Stimulated activated CD8-positive, alpha-beta memory T cell treated with anti-CD3 and anti-CD28 coated beads, Interleukin-12 subunit alpha, Interleukin-12 subunit beta, amount 100 ng/mL, for 24 hours (primary cell): ENCODE measurements around the gene MYO1E.
"Not testable (repeated sequence)": the region's sequence is repeated elsewhere in the genome, so short reads cannot be mapped to it uniquely, and the experiment has no call there.

Experiments
- DNase-seq: peaks from one replicate; pipeline ENCODE4 v3.0.0-alpha.2; 2020; ENCODE audit errors: extremely low read depth

The MYO1E gene

DNA sequence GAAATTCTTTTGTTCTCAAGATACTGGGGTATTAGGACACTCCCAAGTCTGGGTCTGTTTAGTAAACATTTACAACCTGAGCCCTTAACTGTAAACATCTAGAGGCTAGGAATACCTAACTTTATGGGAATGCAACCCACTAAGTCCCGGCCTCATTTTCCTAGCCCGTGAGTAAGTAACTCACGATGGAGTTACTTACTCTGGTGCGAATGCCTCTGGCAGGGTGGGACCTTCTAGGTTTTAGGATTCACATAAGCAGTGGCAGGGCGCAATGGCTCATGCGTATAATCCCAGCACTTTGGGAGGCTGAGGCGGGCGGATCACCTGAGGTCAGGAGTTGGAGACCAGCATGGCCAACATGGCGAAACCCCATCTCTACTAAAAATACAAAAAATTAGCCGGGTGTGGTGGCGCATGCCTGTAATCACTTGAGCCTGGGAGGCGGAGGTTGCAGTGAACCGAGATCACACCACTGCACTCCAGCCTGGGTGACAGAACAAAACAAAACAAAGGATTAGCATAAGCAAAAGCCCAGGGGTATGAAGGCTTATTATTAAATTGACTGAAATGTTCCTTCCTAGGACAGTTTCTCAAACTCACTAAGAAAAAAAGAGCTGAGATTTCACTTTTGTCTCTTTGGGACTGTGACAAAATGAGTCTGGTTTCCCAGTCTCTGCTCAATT is 14.7 kb upstream of the MYO1E start:
- DNase-seq: not testable (repeated sequence)

DNA sequence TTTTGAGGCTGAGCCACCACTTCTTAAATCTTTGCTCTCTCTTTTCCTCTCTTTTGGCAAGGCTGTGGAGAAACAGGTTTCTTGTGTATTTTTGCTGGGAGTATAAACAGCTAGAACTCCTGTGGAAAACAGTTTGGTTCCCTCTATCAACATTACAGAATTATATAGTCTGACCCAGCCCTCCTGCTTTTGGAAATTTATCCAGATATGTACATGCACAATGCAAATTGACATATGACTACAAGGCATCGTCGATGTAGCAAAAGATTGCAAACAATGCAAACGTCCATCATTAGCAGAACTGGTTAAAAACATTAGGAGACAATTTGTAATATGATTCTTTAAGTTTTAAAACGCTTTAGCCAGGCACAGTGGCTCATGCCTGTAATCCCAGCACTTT is 12.5 kb upstream of the MYO1E start:
- DNase-seq: no peak

DNA sequence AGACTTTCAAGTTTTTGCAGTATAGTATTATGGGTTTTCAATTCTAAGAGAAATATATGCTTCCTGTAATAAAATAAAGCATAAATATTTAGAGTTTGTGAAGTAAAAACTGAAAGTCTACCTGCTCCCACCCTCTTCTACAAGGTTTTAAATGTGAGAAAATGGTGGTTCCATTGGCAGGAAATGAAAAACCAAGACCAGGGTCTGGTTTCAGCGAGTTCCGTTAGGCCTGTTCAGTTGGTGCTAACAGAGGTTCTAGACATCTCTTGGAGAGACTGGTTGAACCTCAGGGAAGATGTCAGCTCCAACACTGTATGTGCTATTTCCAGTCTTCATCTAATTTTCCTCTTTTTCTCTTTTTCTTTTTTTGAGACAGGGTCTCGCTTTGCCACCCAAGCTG is 11.8 kb upstream of the MYO1E start:
- DNase-seq: no peak

DNA sequence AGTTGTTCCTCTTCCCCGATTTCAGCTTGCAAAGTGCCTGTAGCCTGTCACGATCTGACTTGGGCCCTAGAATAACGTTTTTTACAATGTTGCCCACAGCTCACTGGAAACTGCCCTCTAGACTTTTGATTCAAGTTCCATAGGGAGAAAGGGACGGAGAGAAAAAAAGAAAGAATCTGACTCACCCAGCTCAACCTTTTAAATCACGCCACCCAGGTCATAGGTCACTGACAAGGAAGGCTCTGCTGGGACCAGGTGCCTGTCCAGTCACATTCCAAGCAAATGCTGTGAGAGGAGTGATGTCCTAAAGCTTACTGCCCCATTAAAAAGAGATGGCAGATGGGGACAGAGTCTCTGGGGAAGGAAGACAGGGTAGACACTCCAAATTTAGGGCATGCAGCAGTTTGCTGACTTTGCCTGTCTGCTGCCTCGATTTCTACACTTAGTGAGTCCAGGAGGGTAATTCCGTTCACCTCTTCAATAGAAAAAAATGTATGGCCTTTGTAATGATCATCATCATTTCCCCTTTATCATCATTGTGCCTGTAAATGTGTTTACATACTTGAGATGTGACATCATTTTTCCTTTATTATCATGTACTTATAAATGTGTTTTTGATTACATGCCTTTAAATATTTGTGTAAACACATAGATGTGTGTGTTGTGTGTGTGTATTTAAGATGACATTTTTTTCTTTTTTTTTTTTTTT is 8.4 kb upstream of the MYO1E start:
- no peak for DNase-seq

DNA sequence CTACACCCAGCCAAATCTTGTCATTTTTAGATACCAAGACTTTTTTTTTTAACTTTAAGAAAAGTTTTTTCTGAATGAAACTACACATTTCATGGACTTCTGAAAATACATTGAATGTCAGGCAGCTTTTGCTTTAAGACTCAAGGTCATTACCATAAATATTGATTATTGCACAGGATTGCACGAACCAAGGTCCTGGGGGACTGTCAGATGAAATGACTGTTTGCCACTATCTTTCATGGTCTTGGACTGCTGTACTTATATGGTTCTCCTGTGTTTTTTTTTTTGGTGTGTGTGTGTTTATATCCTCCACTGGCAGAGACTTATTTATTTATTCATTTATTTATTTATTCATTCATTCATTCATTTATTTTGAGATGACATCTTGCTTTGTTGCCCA is 6.9 kb upstream of the MYO1E start:
- DNase-seq: no peak

DNA sequence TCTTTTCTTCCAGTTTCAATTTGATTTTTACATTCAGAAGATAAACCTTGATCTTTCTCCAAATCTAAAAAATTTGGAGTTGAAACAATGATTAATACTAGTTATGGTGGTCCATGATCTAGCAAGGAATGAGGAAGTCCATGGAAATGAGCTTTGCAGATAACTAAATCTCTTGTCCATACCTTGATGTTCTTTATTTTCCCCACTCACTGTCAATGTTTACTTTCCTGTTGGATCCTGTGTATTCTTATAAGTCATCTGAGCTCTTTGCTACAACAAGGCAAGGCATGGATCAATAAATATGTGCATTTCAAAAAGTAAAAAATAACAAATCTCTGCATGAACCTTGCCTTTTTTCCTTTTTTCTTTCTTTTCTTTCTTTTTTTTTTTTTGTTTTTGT is 6.2 kb upstream of the MYO1E start:
- DNase-seq: no peak

DNA sequence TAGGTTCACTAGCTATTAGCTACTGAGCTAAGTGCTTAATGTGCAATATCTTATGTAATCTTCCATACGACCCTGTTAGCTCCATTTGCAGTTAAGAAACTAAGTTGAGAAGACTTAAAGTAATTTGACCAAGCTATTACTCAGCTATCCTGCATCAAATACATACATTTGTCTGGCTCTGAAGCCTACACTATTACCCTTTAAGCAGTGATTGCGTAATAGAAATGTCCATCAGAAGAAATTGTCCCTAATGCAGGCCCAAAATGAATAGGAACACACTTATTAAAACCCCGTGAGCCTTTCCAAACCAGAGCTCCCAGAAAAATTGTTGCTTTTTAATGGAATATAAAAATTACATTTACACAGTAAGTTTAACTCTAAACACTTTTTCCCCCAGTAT is 5.3 kb upstream of the MYO1E start:
- DNase-seq: no peak

DNA sequence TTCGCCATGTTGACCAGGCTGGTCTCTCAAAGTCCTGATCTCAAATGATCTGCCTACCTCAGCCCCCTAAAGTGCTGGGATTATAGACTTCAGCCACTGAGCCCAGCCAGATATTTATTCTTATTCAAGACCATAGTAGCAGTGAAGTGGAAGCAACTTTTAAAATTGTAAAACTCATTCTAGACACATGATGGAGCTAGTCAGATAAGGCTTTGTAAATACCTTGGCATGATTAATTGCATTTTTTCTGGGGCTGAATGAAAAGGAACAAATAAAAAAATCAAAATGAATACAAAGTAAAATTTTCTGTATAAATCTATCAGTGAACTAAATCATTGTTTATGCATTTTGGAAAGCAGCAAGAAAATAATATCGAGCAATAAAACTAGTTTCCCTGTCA is 4.1 kb upstream of the MYO1E start:
- no peak for DNase-seq

DNA sequence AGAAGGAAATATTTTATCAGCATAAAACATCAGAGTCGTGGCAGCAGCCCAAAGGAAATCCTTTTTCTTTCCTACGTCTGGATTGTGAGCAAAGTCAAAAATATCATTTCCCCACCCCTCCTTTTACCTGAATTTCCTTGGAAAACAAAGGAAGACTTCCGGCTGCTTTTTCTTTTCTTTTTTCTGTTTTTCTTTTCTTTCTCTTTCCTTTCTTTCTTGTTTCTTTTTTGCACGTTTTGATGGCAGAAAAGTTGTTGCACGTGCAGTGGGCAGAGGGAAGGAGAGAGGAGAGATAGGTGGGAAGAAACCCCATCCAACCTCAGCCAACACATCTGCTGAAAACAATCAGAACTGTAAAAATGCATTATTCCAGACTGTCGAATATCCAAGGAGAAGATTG is 544 bp upstream of the MYO1E start:
- no peak for DNase-seq

DNA sequence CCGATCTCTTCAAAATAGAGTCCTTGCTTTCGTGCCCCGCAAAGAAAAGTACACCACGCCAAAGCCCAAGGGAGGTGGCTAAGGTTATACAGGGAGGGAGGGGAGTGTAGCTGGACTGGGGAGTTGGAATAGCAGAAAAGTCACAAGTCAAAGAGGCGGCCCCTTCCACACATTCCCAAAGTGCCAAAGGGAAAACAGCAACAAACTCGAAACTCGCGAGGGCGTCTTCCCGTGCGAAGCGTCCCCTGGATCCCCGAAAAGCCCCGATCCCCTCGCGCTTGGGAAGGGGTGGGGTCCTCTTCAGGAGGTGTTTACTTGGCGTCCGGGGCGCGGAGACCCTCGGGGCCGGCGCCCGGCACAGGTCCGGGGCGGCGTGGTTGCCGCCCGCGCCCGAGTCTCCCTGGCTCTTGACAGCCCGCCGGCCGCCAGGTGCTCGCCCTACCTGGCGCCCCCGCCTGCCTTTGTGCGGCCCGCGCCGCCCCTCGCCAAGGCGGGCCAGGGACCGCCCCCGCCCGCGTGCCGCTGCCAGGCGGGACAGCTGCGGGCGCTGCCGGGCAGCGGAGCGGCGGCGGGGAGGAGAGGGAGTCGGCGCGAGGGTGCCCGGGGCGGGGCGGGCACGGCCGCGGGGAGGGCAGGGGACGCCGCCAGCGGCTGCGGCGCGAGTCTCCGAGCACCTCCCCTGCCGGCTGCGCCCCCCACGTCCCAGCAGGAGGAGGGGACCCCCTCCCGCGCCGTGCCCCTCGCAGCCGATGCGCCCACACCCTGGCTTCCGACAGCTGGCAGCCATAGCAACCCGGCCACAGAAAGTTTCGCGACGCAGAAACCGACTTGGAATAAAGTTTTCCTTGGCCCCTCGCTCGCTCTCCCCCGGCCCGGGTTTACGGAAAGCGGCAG is 966 bp downstream of the MYO1E start:
- no peak for DNase-seq

DNA sequence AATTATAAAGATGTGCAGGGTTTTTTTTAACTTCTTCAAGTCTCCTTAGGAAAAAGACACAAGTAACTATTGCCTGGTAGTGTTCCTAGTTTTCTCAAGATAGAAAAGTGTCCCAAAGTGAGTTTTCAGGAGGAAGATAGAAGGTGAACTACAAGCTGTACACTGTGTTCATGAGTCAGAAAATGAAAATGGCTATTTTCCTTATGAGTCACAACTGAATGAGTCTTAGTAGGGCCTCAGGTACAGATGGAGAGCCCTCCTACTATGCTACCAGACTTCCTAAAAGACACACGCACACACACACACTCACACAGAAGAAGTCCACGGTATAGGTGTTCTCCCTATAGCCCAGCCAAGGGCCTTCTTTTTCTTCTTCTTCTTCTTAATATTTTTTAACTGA is 3.1 kb downstream of the MYO1E start:
- DNase-seq: no peak

DNA sequence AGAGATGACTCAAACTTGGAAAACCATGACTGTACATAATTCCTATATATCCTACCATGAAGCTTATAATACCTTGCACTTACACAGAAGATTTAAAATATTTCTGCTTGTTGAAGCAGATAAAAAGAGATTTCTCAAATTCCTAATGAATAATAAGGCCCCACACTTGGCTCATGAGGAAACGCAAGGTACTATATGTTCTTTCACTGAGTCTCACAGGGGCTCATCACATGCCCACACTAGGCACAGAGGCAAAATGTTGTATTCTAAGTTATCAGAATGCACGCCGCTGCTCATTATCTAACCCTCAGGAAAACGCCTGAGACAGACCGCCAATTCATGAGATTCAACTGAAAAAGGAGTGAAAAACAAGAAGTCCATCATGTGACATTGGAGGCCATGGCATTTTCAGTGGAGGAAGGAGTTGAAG is 5.6 kb downstream of the MYO1E start:
- no peak for DNase-seq

DNA sequence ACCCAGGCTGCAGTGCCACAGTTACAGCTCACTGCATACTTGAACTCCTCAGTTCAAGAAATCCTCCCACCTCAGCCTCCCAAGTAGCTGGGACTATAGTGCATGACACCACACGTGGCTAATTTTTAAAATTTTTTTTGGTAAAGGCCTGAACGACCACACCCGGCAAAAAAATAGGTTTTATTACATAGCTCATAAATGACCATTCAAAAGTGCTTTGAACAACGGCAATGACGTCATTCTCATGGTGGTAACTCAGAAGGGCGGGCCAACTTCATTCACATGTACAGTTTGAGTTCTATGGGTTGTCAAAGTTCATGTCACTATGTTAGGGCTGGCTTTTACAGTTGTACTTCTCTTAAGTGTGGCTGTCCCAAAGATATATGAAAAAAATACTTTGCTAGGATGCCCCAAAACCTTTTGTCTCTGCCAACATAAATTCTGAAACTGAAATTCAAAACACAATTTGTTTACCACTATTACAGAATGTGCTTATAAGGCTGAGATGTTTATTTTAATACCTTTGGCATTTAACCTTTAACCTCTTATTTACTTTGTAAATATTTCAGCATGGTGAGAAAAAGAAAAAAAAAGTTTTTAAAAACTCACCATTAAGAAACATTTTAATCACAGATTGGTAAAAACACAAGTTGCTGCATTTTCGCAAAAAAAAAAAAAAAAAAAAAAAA is 6.2 kb downstream of the MYO1E start:
- no peak for DNase-seq

DNA sequence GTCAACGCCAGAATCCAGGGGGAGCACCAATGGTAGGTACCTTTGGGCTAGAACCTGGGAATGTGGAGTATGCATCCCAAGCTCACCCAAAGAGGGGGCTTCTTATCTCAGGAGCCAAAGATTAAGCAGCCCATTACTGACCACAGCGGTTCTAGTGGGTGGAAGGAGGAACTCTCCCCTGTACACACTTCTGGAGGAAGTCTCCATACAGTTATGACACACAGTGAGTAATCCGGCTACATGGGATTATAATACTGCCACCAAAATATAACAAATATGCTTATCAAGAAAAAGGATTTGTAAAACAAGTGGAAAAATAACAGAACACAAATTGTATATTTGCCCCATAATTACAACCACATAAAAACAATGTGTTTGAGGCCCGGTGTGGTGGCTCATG is 8.4 kb downstream of the MYO1E start:
- no peak for DNase-seq

DNA sequence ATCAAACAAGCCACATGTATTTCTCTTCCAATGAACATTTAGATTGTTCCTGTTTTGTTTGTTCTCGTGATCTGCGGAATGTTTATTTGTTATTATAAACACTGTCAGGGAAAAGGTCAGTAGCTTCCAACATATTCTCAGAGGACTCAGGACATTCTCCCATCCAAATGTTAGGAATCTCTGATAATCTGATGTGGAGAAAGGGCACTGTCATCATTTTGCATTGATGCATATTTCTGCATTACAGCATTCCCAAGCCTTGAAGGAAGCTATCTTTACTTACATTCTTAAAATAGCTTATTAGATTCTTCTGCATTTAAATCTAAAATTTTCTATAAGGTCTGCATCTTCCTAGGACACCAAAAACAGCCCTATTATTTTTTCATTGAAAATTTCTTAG is 10.3 kb downstream of the MYO1E start:
- no peak for DNase-seq

DNA sequence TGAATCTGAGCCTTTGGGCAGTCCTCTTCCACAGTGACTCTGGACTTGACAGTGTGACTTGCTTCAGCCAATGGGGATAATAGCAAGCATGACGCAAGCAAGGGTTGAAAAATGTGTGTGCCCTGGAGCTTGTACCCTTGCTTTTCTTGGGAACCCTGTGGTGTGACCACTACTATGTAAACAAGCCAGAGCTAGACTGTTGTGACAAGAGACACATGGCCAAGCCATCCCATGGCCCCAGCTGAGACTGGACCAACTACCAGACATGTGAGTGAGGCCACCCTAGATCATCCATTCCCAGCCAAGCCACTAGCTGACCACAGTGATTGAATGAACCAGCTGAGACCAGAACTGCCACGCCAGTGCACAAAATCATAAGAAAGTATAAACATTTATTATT is 11.8 kb downstream of the MYO1E start:
- no peak for DNase-seq

DNA sequence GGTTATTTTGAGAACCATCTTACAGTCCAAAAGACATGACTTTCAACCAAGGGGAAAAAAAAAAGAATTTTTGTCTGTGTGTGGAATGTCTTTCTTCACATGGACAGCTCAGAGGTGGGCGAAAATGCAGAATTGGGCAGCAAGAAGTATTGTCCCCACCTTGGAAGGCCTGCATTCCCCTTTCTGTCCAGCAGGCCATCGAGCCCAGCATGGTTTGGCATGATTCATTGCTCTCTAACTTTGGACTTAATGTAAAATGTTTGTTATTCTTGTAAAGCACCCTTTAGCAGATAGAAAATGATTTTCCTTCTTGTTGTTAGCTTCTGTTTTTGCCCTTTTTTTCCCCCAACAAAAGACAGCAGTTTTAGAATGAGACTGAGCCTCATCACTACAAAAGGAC is 12.4 kb downstream of the MYO1E start:
- no peak for DNase-seq

DNA sequence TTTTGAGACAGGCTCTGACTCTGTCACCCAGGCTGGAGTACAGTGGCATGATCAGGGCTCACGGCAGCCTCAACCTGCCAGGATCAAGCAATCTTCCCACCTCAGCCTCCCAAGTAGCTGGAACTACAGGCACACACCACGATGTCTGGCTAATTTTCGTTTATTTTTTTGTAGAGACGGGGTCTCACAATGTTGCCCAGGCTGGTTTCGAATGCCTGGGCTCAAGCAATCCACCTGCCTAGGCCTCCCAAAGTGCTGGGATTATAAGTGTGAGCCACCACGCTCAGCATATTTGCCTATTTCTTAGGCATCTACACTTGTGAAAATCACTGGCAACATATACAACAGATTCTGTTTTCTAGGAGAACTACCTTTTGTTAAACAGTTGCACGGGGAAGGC is 16.9 kb downstream of the MYO1E start:
- no peak for DNase-seq

DNA sequence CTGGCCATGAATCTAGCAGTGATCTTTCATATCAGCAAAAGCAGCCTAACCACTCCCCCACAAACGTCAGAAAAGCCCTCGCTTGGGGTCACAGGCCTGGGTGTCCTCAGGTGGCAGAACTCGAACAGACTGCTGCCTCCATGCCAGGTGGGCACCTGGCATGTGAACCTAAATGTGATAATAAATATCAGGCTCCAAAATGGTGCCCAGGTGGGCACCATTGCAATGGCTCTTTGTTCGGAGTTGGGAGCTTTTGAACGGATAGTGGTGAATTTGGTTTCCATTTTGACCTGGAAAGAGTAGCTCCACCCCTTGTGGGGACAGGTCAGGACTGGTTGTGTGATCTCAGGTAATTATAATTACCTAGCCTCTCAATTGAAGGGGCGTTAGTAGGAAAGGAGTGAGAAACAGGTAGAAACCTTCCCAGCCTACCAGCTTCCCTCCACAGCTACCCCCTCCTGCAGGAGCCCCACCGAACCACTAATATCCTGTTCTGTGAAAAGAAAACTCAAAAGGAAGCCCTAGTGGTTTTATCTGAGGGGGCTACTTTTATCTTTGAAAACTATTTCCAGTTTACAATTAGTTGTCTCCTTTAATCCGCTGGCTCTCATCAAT is 18.1 kb downstream of the MYO1E start:
- DNase-seq: no peak

DNA sequence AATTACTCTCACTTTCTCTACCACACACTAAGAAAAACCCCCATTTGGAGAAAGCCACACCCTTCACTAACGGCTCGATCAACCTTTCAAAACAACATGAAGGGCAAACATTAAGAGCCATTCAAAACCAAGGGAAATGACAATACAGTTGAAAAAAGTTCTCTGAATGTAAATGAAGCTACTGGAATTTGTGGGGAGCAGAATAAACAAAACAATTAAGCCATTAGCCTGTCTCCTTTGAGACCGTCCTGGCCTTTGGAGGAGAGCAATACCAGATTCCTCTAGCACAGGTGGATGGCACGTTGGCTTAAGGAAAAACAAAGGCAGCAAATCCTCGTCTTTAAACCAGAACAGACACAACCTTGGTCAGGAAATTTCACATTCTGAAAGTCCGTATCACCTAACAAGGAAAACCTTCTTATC is 18.7 kb downstream of the MYO1E start:
- DNase-seq: no peak

DNA sequence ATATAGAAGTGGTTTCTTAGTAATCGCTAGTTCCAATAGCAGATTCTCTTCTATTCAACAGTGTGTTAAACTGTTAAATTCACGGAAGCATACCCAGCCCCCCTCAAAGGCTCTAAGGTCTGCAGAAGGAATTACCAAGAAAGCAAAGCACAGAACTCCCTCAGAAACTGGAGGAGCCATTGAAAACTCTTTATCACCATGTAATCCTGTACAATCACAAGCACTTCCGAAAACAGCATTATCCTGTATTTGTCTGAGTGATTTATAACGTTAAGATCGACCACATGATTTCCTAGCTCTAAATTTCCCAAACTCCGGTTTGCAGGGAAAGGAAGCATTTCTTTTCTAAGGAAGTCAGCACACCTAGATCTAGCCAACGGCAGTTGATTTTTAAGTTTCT is 20.0 kb downstream of the MYO1E start:
- DNase-seq: no peak

DNA sequence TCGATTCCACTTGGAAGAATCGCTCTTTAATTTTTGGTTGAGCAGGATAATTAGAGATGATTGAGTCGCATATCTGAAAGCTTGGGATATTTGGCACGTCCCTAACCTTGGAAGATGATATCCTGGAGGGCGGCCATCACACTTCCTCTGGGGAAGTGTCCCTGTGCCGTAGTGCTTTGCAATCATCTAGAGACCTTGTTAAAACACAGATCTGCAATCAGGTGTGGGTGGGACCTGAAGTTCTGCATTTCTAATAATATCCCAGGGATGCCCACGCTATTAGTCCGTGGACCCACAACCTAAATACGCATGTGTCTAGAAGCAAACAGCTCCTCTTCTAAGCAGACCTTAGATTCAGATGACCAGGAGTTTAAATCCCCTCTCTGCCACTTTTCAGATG is 20.5 kb downstream of the MYO1E start:
- no peak for DNase-seq
